RWPE2 (cell line): ENCODE results near the gene C20orf204.

Experiments
- ATAC-seq: fragments of 200-7000 bp; cut with Tn5 transposase; 3 replicates; pipeline ENCODE4 v1.9.1; 2021; ENCODE audit warnings: low read depth
- DNase-seq: peaks from one replicate; pipeline ENCODE4 v3.0.0-alpha.2; 2020; ENCODE audit warnings: low spot score
- H3K27ac ChIP-seq: fragments of 450-650 bp; 2 replicates; pipeline ENCODE4 v1.5.1; 2017; ENCODE audit warnings: mild to moderate bottlenecking; ENCODE audit not compliant: poor library complexity, severe bottlenecking
- H3K27me3 ChIP-seq: fragments of 250-450 bp; sonication (Bioruptor Pico); 2 replicates; pipeline ENCODE4 v1.5.1; 2021; ENCODE audit warnings: mild to moderate bottlenecking, moderate library complexity; ENCODE audit not compliant: insufficient read depth, poor library complexity, severe bottlenecking
- H3K36me3 ChIP-seq: fragments of 250-450 bp; sonication (Bioruptor Pico); 2 replicates; pipeline ENCODE4 v1.5.1; 2020; ENCODE audit warnings: low read depth, mild to moderate bottlenecking, moderate library complexity
- H3K4me1 ChIP-seq: fragments of 250-450 bp; sonication (Bioruptor Pico); 2 replicates; pipeline ENCODE4 v1.5.1; 2021; ENCODE audit warnings: mild to moderate bottlenecking, moderate library complexity; ENCODE audit not compliant: insufficient read depth, poor library complexity, severe bottlenecking
- H3K4me3 ChIP-seq: fragments of 250-450 bp; sonication (Bioruptor Pico); 2 replicates; pipeline ENCODE4 v1.5.1; 2021; ENCODE audit warnings: mild to moderate bottlenecking, moderate library complexity; ENCODE audit not compliant: severe bottlenecking
- H3K9me3 ChIP-seq: fragments of 250-450 bp; sonication (Bioruptor Pico); 2 replicates; pipeline ENCODE4 v1.5.1; 2021; ENCODE audit warnings: mild to moderate bottlenecking, moderate library complexity; ENCODE audit not compliant: severe bottlenecking
- TF ChIP-seq, protein P1 (sequence below): fragments of 450-650 bp; IDR thresholded peaks from one replicate; pipeline ENCODE4 v1.5.1; 2017; ENCODE audit warnings: mild to moderate bottlenecking, moderate library complexity; ENCODE audit not compliant: poor library complexity, severe bottlenecking

C20orf204 gene

DNA sequence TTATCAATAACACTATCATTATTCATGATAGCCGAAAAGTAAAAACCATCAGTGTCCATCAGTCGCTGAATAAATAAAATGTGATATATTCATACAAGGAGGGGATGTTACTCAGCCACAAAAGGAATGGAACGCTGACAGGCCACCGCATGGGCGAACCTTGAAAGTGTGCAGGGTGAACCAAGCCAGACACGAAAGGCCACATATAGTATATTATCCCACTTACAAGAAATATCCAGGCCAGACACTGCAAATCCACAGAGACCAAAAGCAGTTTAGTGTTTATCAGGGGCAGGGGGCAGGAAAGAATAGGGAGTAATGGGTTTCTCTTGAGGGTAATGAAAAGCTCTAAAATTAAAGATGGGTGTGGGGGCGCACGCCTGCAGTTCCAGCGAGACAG, 7.8 kb downstream of the C20orf204 start:
- H3K27ac ChIP-seq = no peak overlapping the region
- DNase-seq = no peak
- peaks cover 35% of the 10 kb centered on the region for H3K27me3 ChIP-seq
- H3K36me3 ChIP-seq = no peaks in the 10 kb centered on the region
- no peak overlapping the region for H3K4me3 ChIP-seq
- H3K4me1 ChIP-seq = peaks cover 10% of the 10 kb centered on the region
- H3K9me3 ChIP-seq = no peaks in the 10 kb centered on the region
- no peak for ATAC-seq
- TF ChIP-seq, protein P1, sequence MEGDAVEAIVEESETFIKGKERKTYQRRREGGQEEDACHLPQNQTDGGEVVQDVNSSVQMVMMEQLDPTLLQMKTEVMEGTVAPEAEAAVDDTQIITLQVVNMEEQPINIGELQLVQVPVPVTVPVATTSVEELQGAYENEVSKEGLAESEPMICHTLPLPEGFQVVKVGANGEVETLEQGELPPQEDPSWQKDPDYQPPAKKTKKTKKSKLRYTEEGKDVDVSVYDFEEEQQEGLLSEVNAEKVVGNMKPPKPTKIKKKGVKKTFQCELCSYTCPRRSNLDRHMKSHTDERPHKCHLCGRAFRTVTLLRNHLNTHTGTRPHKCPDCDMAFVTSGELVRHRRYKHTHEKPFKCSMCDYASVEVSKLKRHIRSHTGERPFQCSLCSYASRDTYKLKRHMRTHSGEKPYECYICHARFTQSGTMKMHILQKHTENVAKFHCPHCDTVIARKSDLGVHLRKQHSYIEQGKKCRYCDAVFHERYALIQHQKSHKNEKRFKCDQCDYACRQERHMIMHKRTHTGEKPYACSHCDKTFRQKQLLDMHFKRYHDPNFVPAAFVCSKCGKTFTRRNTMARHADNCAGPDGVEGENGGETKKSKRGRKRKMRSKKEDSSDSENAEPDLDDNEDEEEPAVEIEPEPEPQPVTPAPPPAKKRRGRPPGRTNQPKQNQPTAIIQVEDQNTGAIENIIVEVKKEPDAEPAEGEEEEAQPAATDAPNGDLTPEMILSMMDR = no peak

DNA sequence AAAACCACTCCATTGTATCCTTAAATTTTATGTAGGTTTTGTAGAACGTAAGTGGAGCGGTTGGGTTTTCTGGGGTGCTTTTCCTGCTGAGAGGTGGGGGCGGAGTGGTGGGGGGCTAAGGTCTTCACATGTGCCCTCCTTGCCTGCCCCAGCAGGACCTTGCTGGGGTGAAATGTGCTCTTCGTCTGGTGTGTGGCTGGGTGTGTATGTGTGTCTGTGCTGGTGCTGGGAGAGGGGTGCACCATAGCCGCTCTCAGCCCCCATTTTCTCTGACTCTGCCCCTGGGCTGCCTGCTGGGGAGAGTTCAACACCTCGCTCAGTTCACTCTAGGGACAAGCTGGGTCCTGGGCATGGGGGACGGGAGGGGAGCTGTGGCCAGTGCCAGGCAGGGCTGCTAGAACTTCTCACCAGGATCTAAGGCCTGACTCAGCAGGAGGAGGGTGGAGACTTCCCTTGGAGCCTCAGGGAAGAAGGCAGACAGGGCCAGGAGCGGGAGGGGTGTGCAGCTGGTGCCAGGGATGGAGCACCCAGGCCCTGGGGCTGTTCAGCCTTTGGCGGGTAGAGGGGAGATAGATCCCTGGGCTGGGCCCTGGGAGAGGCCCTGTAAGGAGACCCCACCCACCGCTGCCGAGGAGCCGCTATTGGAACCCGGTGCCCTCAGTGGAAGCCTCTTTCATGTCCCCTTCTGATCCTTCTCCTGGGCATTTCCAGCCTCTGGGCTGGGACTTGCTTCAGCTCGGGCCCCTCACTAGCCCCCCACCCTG, 8.7 kb downstream of the C20orf204 start:
- H3K36me3 ChIP-seq = no peaks in the 10 kb centered on the region
- H3K4me3 ChIP-seq = no peak overlapping the region
- DNase-seq = no peak
- TF ChIP-seq, protein P1 = no peak
- peaks cover 10% of the 10 kb centered on the region for H3K4me1 ChIP-seq
- H3K27ac ChIP-seq = no peak overlapping the region
- ATAC-seq = peak; percentile 87
- peaks cover 37% of the 10 kb centered on the region for H3K27me3 ChIP-seq
- H3K9me3 ChIP-seq = no peaks in the 10 kb centered on the region

DNA sequence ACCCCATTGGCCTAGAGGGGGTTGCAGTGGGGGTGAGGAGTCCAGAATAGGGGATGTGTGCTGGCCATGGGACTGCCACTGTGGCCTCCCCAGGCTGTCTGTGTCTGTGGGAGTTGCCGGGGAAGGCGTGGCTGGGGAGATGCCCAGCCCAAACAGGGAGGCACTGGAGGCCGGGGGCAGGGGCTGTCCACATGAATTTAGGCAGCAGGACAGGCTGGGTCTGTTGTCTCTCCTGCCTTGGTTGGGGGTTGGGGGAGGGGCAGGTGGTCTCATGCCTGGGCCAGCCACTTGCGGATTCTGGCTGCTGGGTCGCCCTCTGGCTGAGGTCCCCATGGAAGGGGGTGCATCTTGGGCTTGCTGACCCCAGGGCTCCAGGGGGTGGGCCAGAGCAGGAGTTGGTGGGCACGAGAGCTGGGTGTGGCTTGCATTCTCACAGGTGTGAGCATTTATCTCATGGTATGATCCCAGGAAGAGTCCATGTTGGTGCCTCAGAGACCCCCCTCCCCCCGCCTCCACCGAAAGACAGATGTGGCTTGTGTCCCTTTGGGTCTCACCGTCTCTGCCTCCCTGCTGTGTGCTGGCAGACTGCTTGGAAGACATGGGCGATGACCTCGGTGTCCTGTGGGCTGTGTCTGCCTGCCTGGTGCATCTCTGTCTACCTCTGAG, 9.5 kb downstream of the C20orf204 start:
- H3K9me3 ChIP-seq = no peaks in the 10 kb centered on the region
- H3K27me3 ChIP-seq = peaks cover 45% of the 10 kb centered on the region
- no peaks in the 10 kb centered on the region for H3K36me3 ChIP-seq
- no peak overlapping the region for H3K4me3 ChIP-seq
- ATAC-seq (no peak; the same call in 2 of the 3 replicates), DNase-seq (no peak)
- no peak overlapping the region for H3K27ac ChIP-seq
- H3K4me1 ChIP-seq = peaks cover 10% of the 10 kb centered on the region
- TF ChIP-seq, protein P1 = no peak

DNA sequence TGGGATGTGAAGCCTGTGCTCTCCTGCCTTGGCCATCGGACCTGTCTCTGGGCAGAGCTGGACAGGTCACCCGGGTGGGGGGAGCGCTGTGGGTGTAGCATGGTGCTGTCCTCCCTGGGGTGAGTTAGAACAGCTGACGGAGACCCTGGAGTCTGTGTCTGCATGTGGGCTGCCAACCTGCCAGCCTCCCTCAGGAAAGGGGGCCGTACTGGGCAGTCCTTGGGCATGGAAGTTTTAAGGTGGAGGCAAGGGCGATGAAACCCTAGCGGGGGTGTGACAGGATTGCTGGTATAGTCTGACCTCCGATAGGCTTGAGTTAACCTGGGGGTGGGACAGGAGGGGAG, 11.0 kb downstream of the C20orf204 start:
- no peak overlapping the region for H3K4me3 ChIP-seq
- no peak for DNase-seq
- no peak overlapping the region for H3K27ac ChIP-seq
- no peak for ATAC-seq
- TF ChIP-seq, protein P1 = no peak
- H3K36me3 ChIP-seq = no peaks in the 10 kb centered on the region
- peaks cover 54% of the 10 kb centered on the region for H3K27me3 ChIP-seq
- H3K4me1 ChIP-seq = peaks cover 10% of the 10 kb centered on the region
- H3K9me3 ChIP-seq = no peaks in the 10 kb centered on the region

DNA sequence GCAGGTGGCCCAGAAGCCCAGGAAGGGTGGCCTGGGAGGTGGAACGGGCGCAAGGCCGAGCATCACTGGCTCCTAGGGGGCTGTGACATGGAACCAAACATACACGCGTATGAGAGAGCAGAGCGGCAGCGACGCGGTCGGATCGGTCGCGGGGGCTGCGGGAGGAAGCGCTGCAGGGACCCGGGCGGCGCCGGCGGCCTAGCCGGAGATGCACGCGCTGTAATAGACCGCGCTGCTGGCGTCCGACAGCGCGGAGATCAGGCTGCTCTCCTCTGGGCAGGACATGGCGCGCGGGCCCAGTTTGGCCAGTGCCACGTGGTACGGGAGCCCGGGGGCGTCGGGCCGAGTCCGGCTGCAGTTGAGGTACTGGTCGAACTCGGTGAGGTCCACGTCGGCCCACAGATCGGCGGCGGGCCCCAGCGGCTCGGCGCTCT, 12.0 kb downstream of the C20orf204 start:
- no peak overlapping the region for H3K27ac ChIP-seq
- no peak overlapping the region for H3K4me3 ChIP-seq
- ATAC-seq (no peak), DNase-seq (no peak)
- peaks cover 10% of the 10 kb centered on the region for H3K4me1 ChIP-seq
- peaks cover 49% of the 10 kb centered on the region for H3K27me3 ChIP-seq
- TF ChIP-seq, protein P1 = no peak
- no peaks in the 10 kb centered on the region for H3K9me3 ChIP-seq
- H3K36me3 ChIP-seq = no peaks in the 10 kb centered on the region
